ENCODE data around the gene UBXN11. TPM values are rescaled to one million over a fixed set of nuclear protein-coding genes. Genes with fewer than 3 reads are reported as not detected.

The UBXN11 gene
- total RNA-seq, 8 experiments from 2014 or later, result 5.0 to 28.2 (median 13.7) TPM

- peak in 1 of 8 experiments; percentile 30 for ATAC-seq (replicated peaks in 6 of 8)
- 66 to 95% (median 90%) methylated on average over 4 to 11 of the region's 19 CpGs; no CpG with 5 or more reads in 6 of the 10 experiments for WGBS, 10 experiments
- in situ Hi-C loops (cut with MboI; ENCODE audit: low pct_unique_long_range_greater_than_20kb in 2 of 9, low sequenced_read_pairs in 9 of 9, unreplicated experiment in 9 of 9), result loop anchor here in 1 of 9 experiments (25.0 kb wide), 1 partner anchor 102 kb away; no protein-coding TSS in a partner anchor
- Histone ChIP-seq H3K4me1 (replicated peaks in 1 of 2) (peaks cover 21 to 31% of the 10 kb centered on the region in 2 donors), H3K27ac (no peak overlapping the region), H3K4me3 (no peak overlapping the region)
Measured at GRCh38 chr1:26285366-26286063, 20.9 kb downstream of the UBXN11 start.

- in situ Hi-C loops (cut with MboI; ENCODE audit: low pct_unique_long_range_greater_than_20kb in 2 of 9, low sequenced_read_pairs in 9 of 9, unreplicated experiment in 9 of 9), result loop anchor here in 1 of 9 experiments (25.0 kb wide), 1 partner anchor 103 kb away; no protein-coding TSS in a partner anchor
- H3K4me1 ChIP-seq (replicated peaks in 1 of 2), result peaks cover 23 to 30% of the 10 kb centered on the region in 2 donors
- peak; percentile 27 to 70 (median 62) for ATAC-seq (replicated peaks in 6 of 8)
- peak overlapping the region; percentile 23 to 32 for H3K27ac ChIP-seq
- H3K4me3 ChIP-seq, result no peak overlapping the region
- 42 to 80% (median 48%) methylated on average over 2 to 19 of the region's 22 CpGs; no CpG with 5 or more reads in 6 of the 10 experiments for WGBS, 10 experiments
Measured at GRCh38 chr1:26284597-26285347, 21.7 kb downstream of the UBXN11 start.

- ATAC-seq (replicated peaks in 6 of 8), result no peak
- H3K4me1 ChIP-seq (replicated peaks in 1 of 2), result peaks cover 26 to 33% of the 10 kb centered on the region in 2 donors
- H3K27ac ChIP-seq, result peak overlapping the region; percentile 23 to 32
- 80 to 100% (median 87%) methylated on average over 1 to 8 of the region's 12 CpGs; no CpG with 5 or more reads in 4 of the 10 experiments for WGBS, 10 experiments
- H3K4me3 ChIP-seq, result no peak overlapping the region
- in situ Hi-C loops (cut with MboI; ENCODE audit: low pct_unique_long_range_greater_than_20kb in 2 of 9, low sequenced_read_pairs in 9 of 9, unreplicated experiment in 9 of 9), result loop anchor here in 1 of 9 experiments (25.0 kb wide), 1 partner anchor 103 kb away; no protein-coding TSS in a partner anchor
Measured at GRCh38 chr1:26283871-26284596, 22.4 kb downstream of the UBXN11 start.

GRCh38 chr1:26283279-26283853 is 23.1 kb downstream of the UBXN11 start:
- Histone ChIP-seq H3K4me1 (replicated peaks in 1 of 2) (peaks cover 31 to 39% of the 10 kb centered on the region in 2 donors), H3K4me3 (no peak overlapping the region), H3K27ac (no peak overlapping the region)
- in situ Hi-C loops (cut with MboI; ENCODE audit: low pct_unique_long_range_greater_than_20kb in 2 of 9, low sequenced_read_pairs in 9 of 9, unreplicated experiment in 9 of 9), result loop anchor here in 1 of 9 experiments (25.0 kb wide), 1 partner anchor 104 kb away; no protein-coding TSS in a partner anchor
- 83 to 100% (median 92%) methylated on average over 1 to 4 of the region's 4 CpGs; no CpG with 5 or more reads in 4 of the 10 experiments for WGBS, 10 experiments
- no peak for ATAC-seq (replicated peaks in 6 of 8)

- Histone ChIP-seq H3K27ac (no peak overlapping the region), H3K4me3 (no peak overlapping the region), H3K4me1 (replicated peaks in 1 of 2) (peaks cover 31 to 39% of the 10 kb centered on the region in 2 donors)
- WGBS, 10 experiments, result 84 to 100% (median 92%) methylated on average over 2 to 5 of the region's 22 CpGs; no CpG with 5 or more reads in 7 of the 10 experiments
- ATAC-seq (replicated peaks in 6 of 8), result no peak
- in situ Hi-C loops (cut with MboI; ENCODE audit: low pct_unique_long_range_greater_than_20kb in 2 of 9, low sequenced_read_pairs in 9 of 9, unreplicated experiment in 9 of 9), result loop anchor here in 1 of 9 experiments (25.0 kb wide), 1 partner anchor 105 kb away; no protein-coding TSS in a partner anchor
Measured at GRCh38 chr1:26282401-26282918, 24.0 kb downstream of the UBXN11 start.

- Histone ChIP-seq H3K4me1 (replicated peaks in 1 of 2) (peaks cover 31 to 39% of the 10 kb centered on the region in 2 donors), H3K4me3 (no peak overlapping the region), H3K27ac (no peak overlapping the region)
- peak in 4 of 8 experiments; percentile 7 to 12 (median 10) for ATAC-seq (replicated peaks in 6 of 8)
- in situ Hi-C loops (cut with MboI; ENCODE audit: low pct_unique_long_range_greater_than_20kb in 2 of 9, low sequenced_read_pairs in 9 of 9, unreplicated experiment in 9 of 9), result loop anchor here in 1 of 9 experiments (25.0 kb wide), 1 partner anchor 105 kb away; no protein-coding TSS in a partner anchor
- WGBS, 10 experiments, result 0 to 40% (median 11%) methylated on average over 1 to 8 of the region's 15 CpGs; no CpG with 5 or more reads in 7 of the 10 experiments
Measured at GRCh38 chr1:26281971-26282370, 24.5 kb downstream of the UBXN11 start.

GRCh38 chr1:26281091-26281958 is 25.1 kb downstream of the UBXN11 start:
- H3K4me1 ChIP-seq (replicated peaks in 1 of 2), result peaks cover 31 to 39% of the 10 kb centered on the region in 2 donors
- 74 to 100% (median 96%) methylated on average over 1 to 3 of the region's 5 CpGs; no CpG with 5 or more reads in 4 of the 10 experiments for WGBS, 10 experiments
- no peak overlapping the region for H3K27ac ChIP-seq
- peak overlapping the region in 1 of 5 donors; percentile 92 for H3K4me3 ChIP-seq
- no peak for ATAC-seq (replicated peaks in 6 of 8)
- in situ Hi-C loops (cut with MboI; ENCODE audit: low pct_unique_long_range_greater_than_20kb in 2 of 9, low sequenced_read_pairs in 9 of 9, unreplicated experiment in 9 of 9), result loop anchor here in 1 of 9 experiments (25.0 kb wide), 1 partner anchor 106 kb away; no protein-coding TSS in a partner anchor

- 17% methylated on average over 3 of the region's 20 CpGs; no CpG with 5 or more reads in 9 of the 10 experiments for WGBS, 10 experiments
- Histone ChIP-seq H3K4me3 (peak overlapping the region; percentile 48 to 92 (median 52)), H3K4me1 (replicated peaks in 1 of 2) (peaks cover 31 to 42% of the 10 kb centered on the region in 2 donors), H3K27ac (peak overlapping the region; percentile 58 to 66)
- peak in 3 of 8 experiments; percentile 10 to 12 (median 11) for ATAC-seq (replicated peaks in 6 of 8)
- in situ Hi-C loops (cut with MboI; ENCODE audit: low pct_unique_long_range_greater_than_20kb in 2 of 9, low sequenced_read_pairs in 9 of 9, unreplicated experiment in 9 of 9), result loop anchor here in 1 of 9 experiments (25.0 kb wide), 1 partner anchor 107 kb away; no protein-coding TSS in a partner anchor
Measured at GRCh38 chr1:26280333-26281042, 25.9 kb downstream of the UBXN11 start.

GRCh38 chr1:26279456-26280332 is 26.7 kb downstream of the UBXN11 start, which contains the start of gene SH3BGRL3:
TSS of gene SH3BGRL3 (plus strand) at chr1:26280086. CDS start at chr1:26280156, 70 bp downstream.
- Histone ChIP-seq H3K27ac (peak within 1 kb of the TSS; percentile 58 to 66), H3K4me1 (replicated peaks in 1 of 2) (peaks cover 28 to 35% of the 10 kb centered on the region in 2 donors), H3K4me3 (peak within 1 kb of the TSS; percentile 48 to 92 (median 52))
- peak; percentile 49 to 86 (median 80) for ATAC-seq (replicated peaks in 6 of 8)
- in situ Hi-C loops (cut with MboI; ENCODE audit: low pct_unique_long_range_greater_than_20kb in 2 of 9, low sequenced_read_pairs in 9 of 9, unreplicated experiment in 9 of 9), result loop anchor here in 1 of 9 experiments (25.0 kb wide), 1 partner anchor 108 kb away; no protein-coding TSS in a partner anchor
- WGBS, 10 experiments, result 0 to 20% (median 8%) methylated on average over 1 to 20 of the region's 66 CpGs; no CpG with 5 or more reads in 4 of the 10 experiments
